GM21360 (cell line): ENCODE results near the gene SUGP2.

Source experiments
- ATAC-seq: cut with Tn5 transposase; IDR thresholded peaks from one replicate; pipeline ENCODE4 v1.9.1; 2021; ENCODE audit warnings: mild to moderate bottlenecking, moderate library complexity; ENCODE audit not compliant: unreplicated experiment

Gene SUGP2

GRCh38 chr19:19059837-19060611 lies 26.7 kb upstream of the SUGP2 start:
- ATAC-seq = no peak

DNA sequence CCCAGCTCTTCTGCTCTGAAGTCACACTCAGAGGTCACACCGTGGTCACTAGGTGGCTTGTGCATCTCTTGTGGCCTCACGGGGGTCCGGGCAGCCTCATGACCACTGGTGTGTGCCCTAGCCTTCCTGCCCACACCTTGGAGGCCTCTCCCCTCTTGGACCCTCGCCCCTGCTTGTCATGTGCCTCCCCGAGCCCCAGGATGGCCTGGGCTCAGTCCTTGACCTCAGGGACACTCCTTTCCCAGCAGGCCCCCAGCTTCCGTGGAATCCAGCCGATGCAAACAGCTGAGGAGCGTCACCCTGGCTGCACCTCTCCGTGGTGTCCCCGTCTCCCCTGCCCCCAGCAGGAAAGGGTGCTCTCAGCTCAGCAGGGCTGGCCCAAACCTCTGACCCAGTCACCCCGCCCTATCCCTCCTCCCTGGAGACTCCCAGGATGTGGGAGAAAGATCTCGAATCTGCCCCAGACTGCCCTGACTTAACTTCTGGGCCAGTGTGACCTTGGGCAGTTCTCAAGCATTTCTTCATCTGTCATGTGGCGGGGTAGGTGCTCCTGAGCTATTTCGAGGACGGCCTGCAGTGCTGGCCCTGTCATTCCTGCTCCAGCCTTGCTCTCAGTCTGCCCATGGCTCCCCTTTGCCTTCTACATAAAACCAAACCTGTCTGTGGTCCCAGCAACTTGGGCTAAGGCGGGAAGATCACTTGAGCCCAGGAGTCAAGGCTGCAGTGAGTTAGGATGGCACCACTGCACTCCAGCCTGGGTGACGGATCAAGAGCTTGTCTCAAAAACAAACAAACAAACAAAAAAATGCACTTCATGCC lies 25.9 kb upstream of the SUGP2 start:
- no peak for ATAC-seq

- no peak for ATAC-seq
Measured at GRCh38 chr19:19057720-19058119, 24.4 kb upstream of the SUGP2 start.

GRCh38 chr19:19057317-19057716 lies 24.0 kb upstream of the SUGP2 start:
- no peak for ATAC-seq

DNA sequence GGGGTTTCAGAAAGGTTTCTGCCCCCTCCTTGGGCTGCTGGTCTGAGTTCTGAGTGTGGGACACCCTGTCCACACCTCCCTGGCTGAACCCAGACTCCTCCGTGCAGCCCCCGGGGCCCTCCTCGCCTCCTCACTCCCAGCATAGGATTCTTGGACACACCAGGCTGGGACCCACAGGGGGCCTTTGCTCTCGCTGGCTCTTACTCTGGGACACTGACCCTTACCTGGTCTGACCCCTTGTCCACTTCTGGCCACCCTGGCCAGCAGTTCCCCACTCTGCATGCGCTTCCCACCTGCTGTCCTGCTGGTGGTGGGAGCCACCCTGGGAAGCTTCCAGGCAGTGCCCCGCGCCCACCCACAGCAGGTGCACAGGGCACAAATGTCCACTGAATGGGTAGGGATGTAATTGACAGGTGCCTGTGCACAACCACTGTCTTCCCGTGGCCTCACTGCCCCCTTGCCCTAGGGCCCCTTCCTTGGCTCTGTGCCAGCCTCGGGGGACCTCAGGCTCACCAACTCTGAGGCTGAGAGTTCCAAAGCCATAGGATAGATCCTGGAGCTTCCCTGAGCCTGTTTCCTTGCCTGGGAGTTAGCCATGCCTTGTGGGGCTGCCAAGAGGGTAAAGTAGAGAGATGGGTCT lies 23.4 kb upstream of the SUGP2 start:
- ATAC-seq = no peak

DNA sequence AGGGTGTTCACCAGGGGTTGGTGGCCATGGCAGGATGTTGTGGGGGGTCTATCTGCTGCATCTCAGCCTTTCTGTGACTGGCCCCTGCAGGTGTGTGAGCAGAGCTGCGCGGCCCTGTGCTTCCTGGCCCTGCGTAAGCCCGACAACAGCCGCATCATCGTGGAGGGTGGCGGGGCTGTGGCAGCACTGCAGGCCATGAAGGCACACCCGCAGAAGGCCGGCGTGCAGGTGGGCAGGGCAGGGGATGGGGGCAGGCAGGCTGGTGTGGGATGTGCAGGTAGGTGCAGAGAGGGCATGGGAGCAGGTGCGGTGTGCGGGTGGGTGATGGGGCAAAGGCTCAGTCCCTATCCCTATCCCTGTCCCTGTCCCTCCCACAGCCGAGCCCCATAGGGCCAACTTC lies 22.4 kb upstream of the SUGP2 start:
- no peak for ATAC-seq

GRCh38 chr19:19054939-19055440 lies 21.7 kb upstream of the SUGP2 start:
- ATAC-seq = no peak

DNA sequence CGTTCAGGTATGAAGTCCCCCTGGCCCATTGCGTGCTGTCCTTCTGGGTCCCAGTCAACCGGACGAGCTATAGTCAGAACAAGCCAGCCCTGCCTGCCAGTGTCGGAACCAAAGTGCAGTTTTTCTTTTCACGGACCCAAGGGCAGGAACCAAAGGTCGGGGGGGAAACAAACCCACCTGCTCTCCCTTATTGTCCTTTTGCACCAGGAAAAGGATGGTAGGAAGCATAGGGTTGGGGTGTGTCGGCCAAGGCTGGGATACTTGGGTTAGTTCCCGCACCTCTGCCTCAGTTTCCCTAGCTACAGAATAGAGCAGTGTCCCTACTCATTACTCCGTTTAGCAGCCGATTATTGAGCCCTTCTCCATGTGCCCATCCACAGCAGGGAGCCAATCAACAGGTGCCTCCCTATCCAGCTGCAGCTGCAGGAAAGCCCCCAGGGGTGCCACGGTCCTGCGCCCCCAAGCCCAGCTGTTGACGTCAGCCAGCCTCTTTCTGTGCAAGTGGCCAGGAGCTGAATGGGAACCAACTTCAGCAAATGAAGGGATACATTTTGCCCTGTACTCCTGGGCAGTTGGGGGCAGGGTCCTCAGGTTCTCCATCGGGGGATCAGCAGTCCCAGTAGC lies 21.1 kb upstream of the SUGP2 start:
- no peak for ATAC-seq

GRCh38 chr19:19053508-19054314 lies 20.4 kb upstream of the SUGP2 start:
- no peak for ATAC-seq

DNA sequence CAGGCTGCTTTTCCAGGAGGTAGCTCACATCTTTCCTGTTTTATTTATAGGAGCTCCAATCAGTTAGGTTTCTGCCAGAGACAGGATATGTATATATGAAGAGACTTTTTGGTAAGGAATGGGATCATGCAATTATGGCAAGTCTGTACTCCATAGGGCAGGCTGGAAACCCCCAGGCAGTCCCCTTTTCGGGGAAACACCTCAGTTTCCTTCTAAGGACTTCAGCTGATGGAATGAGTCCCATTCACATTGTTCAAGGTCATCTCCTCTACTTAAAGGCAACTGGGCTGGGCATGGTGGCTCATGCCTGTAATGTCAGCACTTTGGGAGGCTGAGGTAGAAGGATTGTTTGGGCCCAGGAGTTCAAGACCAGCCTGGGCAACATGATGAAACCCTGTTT lies 19.6 kb upstream of the SUGP2 start:
- no peak for ATAC-seq

- ATAC-seq = no peak
Measured at GRCh38 chr19:19051478-19052213, 18.3 kb upstream of the SUGP2 start.

- ATAC-seq = no peak
Measured at GRCh38 chr19:19050731-19051130, 17.4 kb upstream of the SUGP2 start.

- ATAC-seq = no peak
Measured at GRCh38 chr19:19050104-19050503, 16.8 kb upstream of the SUGP2 start.

DNA sequence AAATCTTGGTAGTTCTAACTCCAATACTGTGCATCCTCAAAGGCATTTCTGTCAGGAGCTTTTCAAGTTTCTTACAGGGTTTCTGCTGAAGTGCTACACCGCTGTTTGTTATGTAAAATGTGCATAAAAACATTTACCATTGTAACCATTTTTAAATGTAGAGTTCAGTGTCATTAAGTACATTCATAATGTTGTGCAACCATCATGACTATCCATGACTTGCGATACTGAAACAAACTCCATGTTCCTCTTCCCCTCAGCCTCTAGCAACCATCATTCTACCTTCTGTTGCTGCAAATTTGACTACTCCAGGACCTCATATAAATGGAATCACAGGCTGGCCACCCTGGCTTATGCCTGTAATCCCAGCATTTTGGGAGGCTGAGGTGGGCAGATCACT lies 16.1 kb upstream of the SUGP2 start:
- no peak for ATAC-seq

DNA sequence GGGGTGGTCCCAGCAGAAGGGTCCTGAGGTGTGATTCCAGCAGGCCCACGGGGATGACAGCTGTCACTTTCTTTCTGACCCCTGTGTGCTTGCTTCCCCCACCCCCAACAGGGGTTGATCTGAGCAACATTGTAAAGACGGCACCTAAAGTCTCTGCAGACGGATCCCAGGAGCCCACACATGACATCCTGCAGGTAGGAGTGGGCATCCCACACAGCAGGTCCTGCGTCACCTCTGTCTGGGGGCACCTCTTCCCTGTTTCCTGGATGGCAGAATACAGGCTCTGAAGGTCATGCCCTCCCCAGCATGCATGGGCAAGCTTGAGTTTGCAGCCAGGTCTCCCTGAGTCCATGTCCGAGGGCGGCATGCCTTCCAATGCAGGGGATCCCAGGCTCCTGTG lies 10.6 kb upstream of the SUGP2 start:
- no peak for ATAC-seq

DNA sequence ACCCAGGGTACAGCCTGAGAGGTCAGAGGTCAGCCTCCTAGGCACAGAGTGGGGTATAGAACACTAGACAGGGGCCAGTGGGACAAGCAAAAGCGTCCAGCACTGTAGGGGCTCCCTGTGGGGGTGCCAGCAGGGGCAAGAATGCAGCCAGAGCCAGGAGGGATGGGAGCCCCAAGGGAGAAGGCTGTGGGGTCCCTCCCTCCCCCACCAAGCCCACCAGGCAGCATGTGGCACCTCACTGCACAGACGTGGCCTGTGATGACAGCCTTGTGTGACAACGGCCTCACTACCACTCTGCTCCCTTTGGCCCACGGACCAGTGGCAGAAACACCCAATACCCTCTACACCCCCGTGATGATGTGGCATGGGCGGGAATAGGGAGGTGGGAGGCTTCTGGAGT lies 10.2 kb upstream of the SUGP2 start:
- no peak for ATAC-seq

DNA sequence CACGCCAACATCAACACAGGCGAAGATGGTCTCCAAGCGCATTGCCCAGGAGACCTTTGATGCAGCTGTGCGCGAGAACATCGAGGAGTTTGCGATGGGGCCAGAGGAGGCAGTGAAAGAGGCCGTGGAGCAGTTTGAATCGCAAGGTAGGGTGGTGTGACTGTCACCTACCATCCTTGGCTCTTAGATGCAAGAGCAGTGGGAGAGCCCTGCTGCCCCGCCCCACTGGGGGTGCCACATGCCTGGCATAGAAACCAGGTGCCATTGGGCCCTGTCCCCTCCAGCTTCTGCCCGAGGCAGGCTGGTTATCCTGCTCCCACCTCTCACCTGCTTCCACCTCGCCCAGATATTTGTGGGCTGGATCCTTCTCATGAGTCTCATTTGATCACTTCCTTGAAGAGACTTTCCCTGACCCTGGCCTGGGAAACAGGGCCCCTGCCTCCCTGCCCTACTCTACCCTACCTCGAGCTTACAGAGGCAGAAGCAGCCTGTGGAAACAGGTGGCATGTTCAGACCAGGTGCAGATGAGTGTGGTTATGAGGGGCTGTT lies 9.5 kb upstream of the SUGP2 start:
- ATAC-seq = no peak

- ATAC-seq = no peak
Measured at GRCh38 chr19:19040417-19040816, 7.1 kb upstream of the SUGP2 start.

- no peak for ATAC-seq
Measured at GRCh38 chr19:19039901-19040300, 6.6 kb upstream of the SUGP2 start.
